ENCODE data around the gene ARNT2. TPM values are rescaled to one million over a fixed set of nuclear protein-coding genes. Genes with fewer than 3 reads are reported as not detected.

ARNT2 gene
- total and polyA plus RNA-seq, 2 experiments from 2014 or later, result 4.6 to 11.6 TPM

DNA sequence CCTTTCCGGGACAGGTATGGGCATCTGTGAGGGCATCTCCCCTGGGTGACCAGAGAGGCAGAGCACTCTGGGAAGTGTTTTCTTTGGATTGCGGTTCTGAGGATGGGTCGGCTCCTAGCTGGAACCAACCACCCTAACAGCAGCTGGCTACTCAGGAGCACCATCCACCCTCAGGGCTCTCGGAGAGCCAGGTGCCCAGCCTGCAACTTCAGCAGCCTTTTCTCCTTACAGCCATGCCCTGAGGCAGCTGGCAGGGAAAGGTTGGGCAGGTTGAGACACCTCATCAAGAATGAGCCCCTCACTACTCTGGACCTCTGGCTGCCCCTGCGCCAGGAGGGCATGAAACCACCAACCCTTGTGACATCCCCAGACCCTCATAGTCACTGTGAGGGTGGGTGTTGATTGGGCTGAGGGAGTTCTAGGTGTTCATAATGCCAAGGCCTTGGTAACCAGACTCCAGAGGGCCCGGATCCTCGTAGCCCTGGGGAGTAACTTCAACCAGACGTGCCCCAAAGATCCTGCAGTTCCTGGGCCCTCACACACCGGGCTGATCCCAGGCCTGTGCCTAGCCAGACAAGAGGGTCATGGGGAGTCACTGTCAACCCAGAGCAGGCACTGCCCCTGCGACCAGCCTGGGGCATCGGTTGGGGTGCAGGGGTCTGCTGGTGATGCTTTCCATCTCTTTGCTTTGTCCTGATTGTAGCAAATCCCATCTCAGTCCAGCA is 176.5 kb downstream of the ARNT2 start:
- H3K4me3 ChIP-seq, result no peak overlapping the region
- no peaks in the 10 kb centered on the region for H3K79me2 ChIP-seq (replicated peaks; ENCODE audit: insufficient read depth)
- TF ChIP-seq STAT1 (IDR thresholded peaks at IDR 0.05; ENCODE audit: unreplicated experiment) (no peak), JUNB (IDR thresholded peaks at IDR 0.05; ENCODE audit: unreplicated experiment) (no peak)
- H3K36me3 Mint-ChIP-seq (ENCODE audit: low read depth), result no peaks in the 10 kb centered on the region
- H3K4me3 Mint-ChIP-seq, result no peak overlapping the region
- H2AFZ ChIP-seq, result no peak overlapping the region
- H3K27me3 ChIP-seq (ENCODE audit: insufficient read depth), result no peaks in the 10 kb centered on the region
- no peaks in the 10 kb centered on the region; the same call in 2 of the 3 replicates for H3K4me1 Mint-ChIP-seq
- no peak overlapping the region for H3K27ac ChIP-seq (ENCODE audit: low read depth)
- H3K9me3 Mint-ChIP-seq, result no peaks in the 10 kb centered on the region
- no peak for DNase-seq (ENCODE audit: low spot score)
- H3K4me2 ChIP-seq, result no peak overlapping the region
- no peak for ATAC-seq
- H3F3A ChIP-seq (replicated peaks; ENCODE audit: low read depth), result no peaks in the 10 kb centered on the region
- H4K20me1 ChIP-seq (replicated peaks; ENCODE audit: insufficient read depth), result no peaks in the 10 kb centered on the region
- H3K27ac Mint-ChIP-seq, result no peak overlapping the region
- no peaks in the 10 kb centered on the region for H3K36me3 ChIP-seq (ENCODE audit: insufficient read depth)
- H3K4me1 ChIP-seq (ENCODE audit: insufficient read depth), result peaks cover 3% of the 10 kb centered on the region; the same call in 1 of the 2 replicates
- H3K9me2 ChIP-seq (ENCODE audit: insufficient read depth), result no peaks in the 10 kb centered on the region
- H3K27me3 Mint-ChIP-seq (ENCODE audit: insufficient read depth, low read depth, poor library complexity), result no peaks in the 10 kb centered on the region

GRCh38 chr15:80581976-80582375 is 177.8 kb downstream of the ARNT2 start:
- no peaks in the 10 kb centered on the region for H3K9me3 Mint-ChIP-seq
- H3K36me3 Mint-ChIP-seq (ENCODE audit: low read depth), result no peaks in the 10 kb centered on the region
- H3K27me3 ChIP-seq (ENCODE audit: insufficient read depth), result no peaks in the 10 kb centered on the region
- no peak overlapping the region for H3K27ac Mint-ChIP-seq
- TF ChIP-seq EZH2 (IDR thresholded peaks at IDR 0.05; ENCODE audit: low read depth, unreplicated experiment) (no peak), JUNB (IDR thresholded peaks at IDR 0.05; ENCODE audit: unreplicated experiment) (no peak)
- no peak overlapping the region for H3K4me3 Mint-ChIP-seq
- no peak overlapping the region for H3K27ac ChIP-seq (ENCODE audit: low read depth)
- no peak overlapping the region for H3K4me2 ChIP-seq
- H3F3A ChIP-seq (replicated peaks; ENCODE audit: low read depth), result no peaks in the 10 kb centered on the region
- no peaks in the 10 kb centered on the region for H3K9me2 ChIP-seq (ENCODE audit: insufficient read depth)
- DNase-seq (ENCODE audit: low spot score) (no peak), ATAC-seq (no peak)
- H2AFZ ChIP-seq, result no peak overlapping the region
- peaks cover 13% of the 10 kb centered on the region for H3K4me1 ChIP-seq (ENCODE audit: insufficient read depth)
- no peaks in the 10 kb centered on the region for H3K79me2 ChIP-seq (replicated peaks; ENCODE audit: insufficient read depth)
- H3K27me3 Mint-ChIP-seq (ENCODE audit: insufficient read depth, low read depth, poor library complexity), result no peaks in the 10 kb centered on the region
- H3K4me3 ChIP-seq, result no peak overlapping the region
- H3K36me3 ChIP-seq (ENCODE audit: insufficient read depth), result no peaks in the 10 kb centered on the region
- H4K20me1 ChIP-seq (replicated peaks; ENCODE audit: insufficient read depth), result no peaks in the 10 kb centered on the region
- peaks cover 11% of the 10 kb centered on the region for H3K4me1 Mint-ChIP-seq

DNA sequence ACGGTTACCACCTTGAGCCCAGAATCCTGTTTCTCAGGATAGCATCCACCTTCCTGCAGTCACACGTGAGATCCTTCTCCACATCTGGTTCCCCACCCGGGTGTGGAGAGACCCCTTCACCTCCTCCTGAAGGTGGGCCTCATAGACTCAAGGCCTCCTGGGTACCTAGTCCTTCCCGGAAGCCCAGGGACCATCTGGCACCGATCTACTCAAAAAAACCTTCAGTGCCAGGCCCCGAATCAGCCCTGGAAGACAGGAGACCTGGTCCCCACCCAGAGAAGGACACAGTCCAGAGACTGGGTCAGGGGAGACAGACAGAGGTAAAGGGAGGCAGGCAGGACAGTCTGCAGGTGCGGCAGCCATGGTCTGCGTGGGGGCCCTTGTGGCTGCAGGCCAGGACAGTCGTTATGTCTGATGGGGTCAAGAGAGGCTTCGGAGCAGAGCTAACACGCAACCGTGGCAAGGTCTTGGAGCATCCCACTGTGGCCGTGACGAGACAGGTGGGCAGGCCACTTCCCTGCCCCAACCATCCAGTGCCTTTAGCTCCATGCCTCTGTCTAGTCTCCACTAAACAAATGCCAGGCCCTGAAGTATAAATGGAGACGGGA is 178.7 kb downstream of the ARNT2 start:
- Histone ChIP-seq H3K27me3 (ENCODE audit: insufficient read depth) (no peaks in the 10 kb centered on the region), H3K27ac (ENCODE audit: low read depth) (no peak overlapping the region), H4K20me1 (replicated peaks; ENCODE audit: insufficient read depth) (peaks cover 5% of the 10 kb centered on the region; the same call in 1 of the 2 replicates), H2AFZ (no peak overlapping the region), H3K9me2 (ENCODE audit: insufficient read depth) (no peaks in the 10 kb centered on the region), H3K4me2 (no peak overlapping the region), H3K4me1 (ENCODE audit: insufficient read depth) (peaks cover 19% of the 10 kb centered on the region), H3K36me3 (ENCODE audit: insufficient read depth) (no peaks in the 10 kb centered on the region), H3K79me2 (replicated peaks; ENCODE audit: insufficient read depth) (no peaks in the 10 kb centered on the region), H3K4me3 (no peak overlapping the region), H3F3A (replicated peaks; ENCODE audit: low read depth) (no peaks in the 10 kb centered on the region)
- ATAC-seq (no peak), DNase-seq (ENCODE audit: low spot score) (no peak)
- Mint-ChIP-seq H3K36me3 (ENCODE audit: low read depth) (no peaks in the 10 kb centered on the region), H3K4me3 (no peak overlapping the region), H3K27ac (peak overlapping the region; percentile 68; the same call in 1 of the 2 replicates), H3K4me1 (peaks cover 19% of the 10 kb centered on the region), H3K27me3 (ENCODE audit: insufficient read depth, low read depth, poor library complexity) (no peaks in the 10 kb centered on the region), H3K9me3 (no peaks in the 10 kb centered on the region)
- TF ChIP-seq ETS1 (IDR thresholded peaks at IDR 0.05) (no peak), CREB1 (CRISPR knock-in tag; IDR thresholded peaks at IDR 0.05; ENCODE audit: low read depth) (no peak), JUNB (IDR thresholded peaks at IDR 0.05; ENCODE audit: unreplicated experiment) (no peak)
